Stimulated activated naive B cell treated with anti-CD40 and anti-IgM and Interleukin-4, amounts not matched to agents 10 μg/mL and 1 μg/mL and 100 μg/mL, for 72 hours (primary cell): ENCODE data around the gene PANK2.

Source experiments
- ATAC-seq, 2 donors: fragments of 150-1000 bp; cut with Tn5 transposase; replicated peaks; 2 replicates each; pipeline ENCODE4 v1.10.0; 2021; ENCODE audit warnings: moderate library complexity in 1 of 2
- DNase-seq: peaks from one replicate; pipeline ENCODE4 v3.0.0; 2021
- H3K27ac Mint-ChIP-seq: one replicate; pipeline ENCODE4 v1.8.0; 2022; ENCODE audit warnings: mild to moderate bottlenecking, mixed read lengths
- H3K27me3 Mint-ChIP-seq, 2 donors: one replicate each; pipeline ENCODE4 v1.8.0; 2022; ENCODE audit warnings: mixed read lengths in 2 of 2
- H3K36me3 Mint-ChIP-seq, 2 donors: one replicate each; pipeline ENCODE4 v1.8.0; 2022; ENCODE audit warnings: mixed read lengths in 2 of 2, mild to moderate bottlenecking in 1 of 2
- H3K4me1 Mint-ChIP-seq, 2 donors: one replicate each; pipeline ENCODE4 v1.8.0; 2022; ENCODE audit warnings: mixed read lengths in 2 of 2, mild to moderate bottlenecking in 1 of 2
- H3K4me3 Mint-ChIP-seq, 2 donors: one replicate each; pipeline ENCODE4 v1.8.0; 2022; ENCODE audit warnings: mild to moderate bottlenecking in 2 of 2, mixed read lengths in 2 of 2, moderate library complexity in 1 of 2
- H3K9me3 Mint-ChIP-seq, 2 donors: one replicate each; pipeline ENCODE4 v1.8.0; 2022; ENCODE audit warnings: mixed read lengths in 2 of 2, mild to moderate bottlenecking in 1 of 2

Gene PANK2

DNA sequence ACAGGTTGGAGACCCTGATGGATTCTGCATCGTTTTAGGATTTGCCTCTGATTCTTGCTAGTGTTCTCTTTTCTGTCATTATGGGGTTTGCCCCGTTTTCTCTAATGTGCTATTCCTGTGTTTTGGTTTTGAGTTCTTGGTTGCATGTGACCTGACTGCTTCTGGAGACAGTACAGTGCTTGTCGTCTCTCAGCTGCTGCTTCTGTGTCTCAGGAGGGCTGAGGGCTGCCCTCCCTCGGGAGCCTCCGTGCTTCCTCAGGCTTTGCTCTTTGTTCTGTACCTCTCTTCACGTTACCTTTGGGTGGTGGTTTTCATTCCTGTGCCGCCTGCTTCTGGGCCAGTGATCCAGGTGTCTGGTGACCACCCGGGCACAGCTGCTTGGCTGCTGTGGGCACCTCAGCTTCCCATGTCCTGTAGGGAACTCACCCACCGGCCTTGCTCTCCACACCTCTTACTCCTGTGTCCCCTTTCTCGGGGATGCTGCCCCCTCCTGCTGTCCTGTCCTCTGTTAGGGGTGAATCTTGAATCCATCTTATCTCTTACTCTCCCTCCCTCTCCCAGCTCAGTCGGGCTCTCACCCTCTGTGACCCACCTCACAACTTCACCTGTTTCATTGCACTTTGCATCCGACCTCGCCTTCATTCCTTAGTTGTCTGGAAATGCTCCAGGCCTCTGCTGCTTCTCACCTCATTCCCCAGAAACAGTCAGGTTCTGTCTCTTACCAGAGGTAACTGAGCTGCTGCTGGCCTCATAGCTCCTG lies 33.2 kb downstream of the PANK2 start:
- peak overlapping the region in 1 of 2 donors; percentile 5 for H3K4me3 Mint-ChIP-seq
- H3K4me1 Mint-ChIP-seq: peaks cover 28 to 43% of the 10 kb centered on the region in 2 donors
- peaks cover 32 to 66% of the 10 kb centered on the region in 2 donors for H3K36me3 Mint-ChIP-seq

DNA sequence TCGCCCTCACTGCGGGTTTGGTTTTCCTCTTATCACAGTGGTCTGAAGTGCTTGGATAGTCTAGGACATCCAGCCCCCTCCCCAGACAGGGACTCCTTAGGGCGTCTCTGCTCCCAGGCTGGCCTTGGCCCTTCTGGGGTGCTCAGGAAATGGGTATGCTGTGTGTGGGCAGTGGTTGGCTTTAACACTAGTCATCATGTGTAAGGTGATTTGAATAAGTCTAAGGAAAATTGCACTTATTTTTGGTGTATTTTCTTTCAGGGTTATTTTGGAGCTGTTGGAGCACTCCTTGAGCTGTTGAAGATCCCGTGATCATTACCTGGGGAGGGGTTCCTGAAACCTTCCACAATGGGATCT lies 33.8 kb downstream of the PANK2 start:
- Mint-ChIP-seq H3K9me3 (no peaks in the 10 kb centered on the region), H3K27me3 (no peaks in the 10 kb centered on the region), H3K27ac (peak overlapping the region; percentile 91), H3K4me1 (peaks cover 29 to 45% of the 10 kb centered on the region in 2 donors), H3K4me3 (no peak overlapping the region), H3K36me3 (peaks cover 34 to 67% of the 10 kb centered on the region in 2 donors)
- ATAC-seq (no peak), DNase-seq (no peak)

More for the DNA sequence above, 33.2 kb downstream of the PANK2 start:
- Mint-ChIP-seq H3K27ac (peak overlapping the region; percentile 91), H3K9me3 (no peaks in the 10 kb centered on the region), H3K27me3 (no peaks in the 10 kb centered on the region)
- ATAC-seq (peak; percentile 42 to 45), DNase-seq (no peak)

DNA sequence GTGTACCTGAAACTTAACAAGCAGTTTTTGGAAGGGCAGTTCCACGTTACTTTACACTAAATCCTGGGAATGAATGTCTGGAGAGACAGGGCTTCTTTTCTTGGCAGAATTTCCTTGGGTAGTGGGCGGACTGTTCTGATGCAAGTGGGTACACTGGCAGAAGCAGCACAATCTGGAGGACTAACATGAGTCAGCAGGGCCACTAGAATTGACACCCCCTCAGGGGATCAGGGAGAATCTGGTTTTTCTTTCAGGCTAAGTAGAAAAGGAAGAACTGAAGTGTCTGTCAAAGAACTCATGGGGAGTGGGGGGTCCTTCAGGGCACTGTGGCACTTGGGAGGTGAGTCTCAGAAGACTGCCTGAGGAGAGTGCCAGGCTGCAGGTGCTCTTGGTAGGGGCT lies 34.6 kb downstream of the PANK2 start:
- Mint-ChIP-seq H3K36me3 (peaks cover 37 to 65% of the 10 kb centered on the region in 2 donors), H3K9me3 (no peaks in the 10 kb centered on the region), H3K4me1 (peaks cover 32 to 48% of the 10 kb centered on the region in 2 donors), H3K27me3 (no peaks in the 10 kb centered on the region), H3K27ac (peak overlapping the region; percentile 72), H3K4me3 (no peak overlapping the region)
- ATAC-seq (peak in 1 of 2 donors; percentile 1), DNase-seq (no peak)

DNA sequence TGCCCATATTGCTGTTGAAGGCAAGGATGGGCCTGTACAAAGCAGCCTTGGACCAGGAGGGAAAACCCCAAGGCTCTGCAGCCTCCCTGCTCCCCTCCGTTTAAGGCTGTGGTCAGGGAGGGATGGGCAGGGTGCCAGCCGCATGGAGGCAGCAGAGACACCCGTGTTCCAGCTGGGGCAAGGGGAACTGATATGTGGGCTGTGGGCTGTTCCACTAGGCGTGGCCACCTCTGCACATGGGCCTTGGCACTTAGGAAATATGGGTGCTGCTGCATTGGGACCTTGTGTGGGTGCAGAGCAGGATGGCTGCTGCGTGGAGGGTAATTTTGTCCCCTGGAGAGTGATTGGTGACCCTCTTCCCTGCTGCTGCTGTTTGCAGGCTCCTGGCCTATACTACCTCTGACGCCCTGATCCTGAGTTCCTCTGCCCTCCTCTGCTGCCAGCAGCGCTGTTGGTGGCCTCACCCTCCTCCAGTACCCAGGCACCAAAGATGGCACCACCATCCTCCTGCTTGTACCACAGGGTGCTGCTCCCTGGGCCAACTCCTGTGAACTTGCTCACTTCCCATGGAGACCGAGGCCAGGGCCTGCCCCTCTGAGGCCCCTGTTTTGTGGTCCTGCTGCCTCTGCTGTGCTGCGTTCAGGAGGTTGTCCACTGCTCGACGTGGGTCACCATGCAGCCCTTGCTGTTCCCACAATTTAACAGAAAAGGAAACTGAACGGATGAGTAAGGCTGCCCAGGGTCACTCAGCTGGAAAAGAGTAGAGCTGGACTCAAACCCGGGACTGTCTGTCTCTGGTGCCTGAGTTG lies 35.3 kb downstream of the PANK2 start:
- DNase-seq: no peak
- Mint-ChIP-seq H3K4me1 (peaks cover 32 to 48% of the 10 kb centered on the region in 2 donors), H3K9me3 (no peaks in the 10 kb centered on the region), H3K4me3 (peak overlapping the region; percentile 17 to 28), H3K27me3 (no peaks in the 10 kb centered on the region), H3K36me3 (peaks cover 37 to 58% of the 10 kb centered on the region in 2 donors), H3K27ac (peak overlapping the region; percentile 72)
- ATAC-seq: peak; percentile 30 to 35

DNA sequence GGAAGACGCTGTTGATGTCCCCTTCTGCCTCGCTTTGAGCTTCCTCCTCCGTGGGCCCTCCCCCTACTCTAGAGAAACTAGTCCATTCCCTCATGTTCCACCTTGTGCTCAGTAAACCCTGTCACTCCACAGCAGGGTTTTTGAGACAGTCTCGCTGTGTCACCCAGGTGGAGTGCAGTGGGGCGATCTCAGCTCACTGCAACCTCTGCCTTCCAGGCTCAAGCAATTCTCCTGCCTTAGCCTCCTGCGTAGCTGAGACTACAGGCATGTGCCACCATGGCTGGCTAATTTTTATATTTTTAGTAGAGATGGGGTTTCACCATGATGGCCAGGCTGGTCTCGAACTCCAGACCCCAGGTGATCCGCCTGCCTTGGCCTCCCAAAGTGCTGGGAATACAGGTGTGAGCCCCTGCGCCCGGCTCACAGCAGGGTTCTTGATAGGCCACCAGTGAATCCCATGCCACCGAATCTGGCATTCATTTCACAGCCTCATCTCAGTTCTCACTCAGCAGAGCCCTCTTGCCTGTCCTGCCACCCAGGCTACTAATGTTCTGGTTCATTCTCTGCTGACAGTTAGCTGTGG lies 36.0 kb downstream of the PANK2 start:
- Mint-ChIP-seq H3K27me3 (no peaks in the 10 kb centered on the region), H3K36me3 (peaks cover 37 to 58% of the 10 kb centered on the region in 2 donors), H3K27ac (peak overlapping the region; percentile 72)

DNA sequence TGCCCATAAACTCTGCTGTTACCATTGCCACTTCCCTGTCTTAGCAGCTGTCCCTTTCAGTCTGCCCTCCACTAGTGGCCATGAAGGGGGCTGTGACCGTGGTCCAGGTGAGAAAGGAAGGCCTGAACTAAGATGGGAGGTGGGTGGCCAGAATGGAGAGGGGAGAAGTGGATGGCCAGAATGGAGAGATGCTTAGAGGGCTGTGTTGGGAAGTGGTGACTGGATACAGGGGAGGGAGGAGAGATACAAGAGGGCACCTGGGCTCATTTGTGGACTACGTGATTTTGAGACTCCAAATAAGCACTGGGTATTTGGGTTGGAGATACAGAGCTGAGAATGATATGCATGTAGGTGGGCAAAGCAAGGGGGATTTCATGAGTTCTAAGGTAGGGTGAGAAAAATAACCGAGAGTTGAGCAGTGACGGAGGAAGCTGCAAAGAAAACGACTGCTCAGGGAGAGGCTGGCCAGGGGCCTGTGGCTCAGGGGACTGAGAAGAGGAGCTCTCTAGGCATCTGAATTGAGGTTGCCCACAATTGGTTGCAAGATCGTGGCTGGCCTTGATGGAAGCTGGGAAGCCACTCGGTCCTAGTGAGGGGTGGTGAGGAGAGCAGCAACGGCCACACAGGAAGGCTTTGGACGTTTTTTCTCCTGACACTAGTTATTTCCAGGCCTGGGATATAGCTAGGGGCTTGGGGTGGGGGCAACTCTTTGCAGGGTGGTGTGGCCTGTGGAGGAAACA lies 36.9 kb downstream of the PANK2 start:
- Mint-ChIP-seq H3K4me3 (peak overlapping the region in 1 of 2 donors; percentile 22), H3K27me3 (no peaks in the 10 kb centered on the region), H3K4me1 (peaks cover 32 to 55% of the 10 kb centered on the region in 2 donors), H3K36me3 (peaks cover 37 to 54% of the 10 kb centered on the region in 2 donors), H3K9me3 (no peaks in the 10 kb centered on the region), H3K27ac (peak overlapping the region; percentile 72)
- no peak for DNase-seq
- ATAC-seq: no peak

More for the DNA sequence above, 36.0 kb downstream of the PANK2 start:
- no peak for DNase-seq
- peaks cover 32 to 48% of the 10 kb centered on the region in 2 donors for H3K4me1 Mint-ChIP-seq
- no peak overlapping the region for H3K4me3 Mint-ChIP-seq
- H3K9me3 Mint-ChIP-seq: no peaks in the 10 kb centered on the region
- no peak for ATAC-seq

DNA sequence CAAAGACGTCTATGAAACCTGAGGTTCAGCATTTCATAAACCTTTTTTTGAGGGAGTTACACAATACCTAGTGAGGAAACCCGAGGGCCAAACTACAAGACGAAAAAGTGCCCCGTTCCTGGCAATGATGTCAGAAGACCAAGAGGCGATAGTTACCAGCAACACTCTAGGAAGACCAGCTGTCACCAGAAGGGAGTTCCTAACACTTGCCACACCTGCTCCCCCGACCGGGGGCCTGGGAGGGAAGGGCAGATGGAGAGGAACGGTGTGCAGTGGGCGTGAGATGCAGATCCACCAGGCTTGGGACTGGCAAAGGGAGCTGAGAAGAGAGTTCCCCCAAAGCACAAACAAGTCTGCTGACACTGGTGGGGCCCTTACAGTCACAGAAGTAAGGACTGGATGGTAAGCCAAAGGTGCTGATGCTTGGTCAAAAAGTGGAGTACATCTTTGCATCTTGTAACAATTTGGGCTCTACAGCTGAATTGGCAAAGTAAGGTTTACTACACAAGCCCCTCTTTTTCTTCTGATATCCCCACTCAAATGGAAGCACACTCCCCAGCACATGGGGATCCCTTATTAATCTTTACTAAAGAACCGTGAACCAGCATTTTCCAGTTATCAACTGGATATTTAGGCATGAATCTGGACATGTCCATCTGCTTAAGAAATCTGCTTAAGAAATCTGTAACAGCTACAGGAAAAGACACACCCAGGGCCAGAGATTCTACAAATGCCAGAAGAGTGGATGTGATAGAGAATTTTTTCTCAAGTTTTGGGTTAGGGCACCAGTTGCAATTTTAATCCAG lies 38.5 kb downstream of the PANK2 start:
- Mint-ChIP-seq H3K9me3 (no peaks in the 10 kb centered on the region), H3K27ac (peak overlapping the region; percentile 85), H3K36me3 (peaks cover 33 to 44% of the 10 kb centered on the region in 2 donors), H3K27me3 (no peaks in the 10 kb centered on the region), H3K4me3 (peak overlapping the region in 1 of 2 donors; percentile 15), H3K4me1 (peaks cover 27 to 51% of the 10 kb centered on the region in 2 donors)
- DNase-seq: no peak
- no peak for ATAC-seq

DNA sequence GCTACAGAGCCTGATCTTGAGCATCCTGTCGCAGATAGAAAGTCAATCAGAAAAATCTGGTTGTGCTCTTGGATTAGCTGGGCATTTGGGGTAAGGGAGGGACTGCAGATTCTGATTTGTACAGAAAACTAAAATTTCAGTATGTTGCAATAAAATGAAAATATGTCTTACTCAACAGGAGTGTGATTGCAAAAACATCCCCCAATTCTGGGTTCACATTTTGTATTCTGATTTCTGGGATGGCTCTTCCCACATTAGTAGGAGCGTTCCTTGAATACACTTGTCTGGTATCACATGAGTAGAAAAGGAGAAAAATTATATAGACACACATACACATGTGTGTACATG lies 40.5 kb downstream of the PANK2 start:
- Mint-ChIP-seq H3K27ac (peak overlapping the region; percentile 67), H3K36me3 (peaks cover 24 to 37% of the 10 kb centered on the region in 2 donors), H3K27me3 (no peaks in the 10 kb centered on the region), H3K9me3 (no peaks in the 10 kb centered on the region), H3K4me3 (no peak overlapping the region), H3K4me1 (peaks cover 17 to 38% of the 10 kb centered on the region in 2 donors)
- ATAC-seq: no peak
- no peak for DNase-seq

DNA sequence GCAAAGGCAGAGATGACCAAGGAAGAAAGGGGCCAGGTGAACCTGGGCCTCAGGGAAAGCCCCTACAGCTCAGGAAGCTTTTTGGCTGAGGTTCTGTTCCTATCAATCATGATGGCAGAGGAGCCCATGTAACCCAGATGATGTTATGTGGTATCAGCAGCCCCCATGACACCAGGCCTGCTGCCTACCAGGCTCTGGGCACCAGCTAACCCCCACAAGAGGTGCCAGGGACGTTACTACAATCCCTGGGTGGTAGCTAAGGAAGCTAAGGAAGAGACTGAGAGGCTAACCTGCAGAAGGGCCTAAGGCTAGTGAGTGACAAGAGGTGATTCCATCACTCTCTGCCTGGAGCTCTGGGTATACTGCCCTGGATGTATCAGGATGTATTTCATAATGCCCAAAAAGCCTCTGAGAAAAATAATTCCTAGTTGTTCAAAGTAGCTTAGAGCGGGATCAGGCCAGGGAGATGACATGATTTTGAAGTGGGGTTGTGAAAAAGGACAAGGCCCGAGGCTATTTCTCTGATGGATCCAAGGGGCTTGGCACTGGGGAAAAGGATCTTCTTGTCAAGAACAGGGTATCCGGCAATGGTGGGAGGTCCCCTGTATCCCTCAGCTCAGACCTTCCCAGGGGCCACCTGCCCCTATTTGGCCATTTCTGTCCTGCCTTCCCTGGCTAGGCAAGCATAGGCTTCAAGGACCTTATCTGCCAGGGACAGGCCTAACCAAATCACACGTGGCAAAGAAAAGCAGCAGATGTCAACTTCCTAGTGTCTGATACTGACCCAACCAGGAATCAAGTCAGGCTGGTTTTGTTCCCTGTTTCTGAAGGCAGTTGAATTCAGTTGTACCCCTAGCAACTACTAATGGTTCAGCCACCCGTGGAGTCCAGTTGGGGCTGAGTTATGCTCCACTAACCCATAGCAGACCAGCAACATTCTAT lies 41.3 kb downstream of the PANK2 start:
- Mint-ChIP-seq H3K4me3 (peak overlapping the region in 1 of 2 donors; percentile 3), H3K27me3 (no peaks in the 10 kb centered on the region), H3K27ac (peak overlapping the region; percentile 22)

DNA sequence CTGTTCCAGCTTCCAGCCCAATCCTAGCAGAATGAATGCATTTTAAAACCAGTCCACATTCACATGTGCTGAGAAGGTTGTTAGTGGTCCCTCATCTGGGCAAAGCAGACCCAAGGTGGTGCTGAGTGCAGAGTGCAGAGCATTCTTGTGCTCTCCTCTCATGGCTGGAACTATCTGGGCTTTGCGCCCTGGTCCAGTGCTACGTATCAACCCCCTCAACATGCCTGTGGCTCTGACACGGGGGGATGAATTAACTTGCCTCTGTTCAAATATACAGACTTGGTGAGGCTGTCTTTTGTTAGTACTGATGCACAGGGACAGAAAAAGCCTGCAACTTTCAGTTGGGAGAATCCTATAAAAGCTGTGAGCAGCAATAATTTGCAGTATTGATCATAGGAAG lies 42.5 kb downstream of the PANK2 start:
- DNase-seq (no peak), ATAC-seq (no peak)
- Mint-ChIP-seq H3K27me3 (no peaks in the 10 kb centered on the region), H3K4me1 (peaks cover 8 to 23% of the 10 kb centered on the region in 2 donors), H3K36me3 (peaks cover 19 to 21% of the 10 kb centered on the region in 2 donors), H3K9me3 (no peaks in the 10 kb centered on the region), H3K4me3 (no peak overlapping the region), H3K27ac (no peak overlapping the region)

More for the DNA sequence above, 41.3 kb downstream of the PANK2 start:
- no peak for DNase-seq
- H3K4me1 Mint-ChIP-seq: peaks cover 13 to 31% of the 10 kb centered on the region in 2 donors
- no peaks in the 10 kb centered on the region for H3K9me3 Mint-ChIP-seq
- peak in 1 of 2 donors; percentile 7 for ATAC-seq
- peaks cover 20 to 31% of the 10 kb centered on the region in 2 donors for H3K36me3 Mint-ChIP-seq

DNA sequence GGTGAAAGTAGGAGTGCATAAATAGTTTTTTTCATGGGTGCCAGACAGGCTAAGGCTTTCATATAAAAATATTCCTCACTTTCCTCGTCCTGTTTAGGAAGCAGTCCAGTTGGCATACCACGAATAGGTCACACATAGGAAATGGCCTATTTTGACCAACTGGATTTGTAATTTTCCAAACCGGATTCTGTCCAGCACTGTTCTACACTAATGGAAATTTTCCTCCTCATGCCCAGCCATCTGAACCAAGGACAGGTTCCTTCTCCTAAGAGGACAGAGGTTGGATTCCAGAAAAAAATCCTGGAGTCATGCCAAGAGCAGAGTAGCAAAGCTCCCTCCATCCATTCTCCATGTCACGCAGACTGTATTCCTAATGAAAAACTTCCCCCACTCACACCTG lies 43.1 kb downstream of the PANK2 start:
- Mint-ChIP-seq H3K27ac (no peak overlapping the region), H3K4me1 (peaks cover 5 to 23% of the 10 kb centered on the region in 2 donors)

DNA sequence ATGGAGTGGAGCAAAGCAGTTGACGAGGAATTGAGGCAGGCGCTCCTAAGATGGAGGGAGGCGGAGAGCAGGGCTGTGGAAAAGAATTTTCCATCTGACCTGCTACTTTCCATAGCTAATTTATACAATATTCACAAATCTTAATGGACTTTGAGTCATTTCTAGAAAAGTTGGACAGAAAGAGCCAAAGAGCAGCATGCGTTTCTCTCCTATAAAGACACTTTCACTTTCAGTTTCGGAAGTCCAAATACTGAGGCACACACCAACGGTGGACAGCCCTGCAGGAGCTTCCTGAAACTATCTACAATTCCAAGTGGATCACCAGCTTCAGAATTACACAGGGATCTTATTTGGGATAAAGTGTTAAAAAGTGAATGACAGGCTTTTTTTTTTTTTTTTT lies 43.5 kb downstream of the PANK2 start:
- Mint-ChIP-seq H3K36me3 (peaks cover 14 to 20% of the 10 kb centered on the region in 2 donors), H3K27me3 (no peaks in the 10 kb centered on the region), H3K4me3 (no peak overlapping the region), H3K4me1 (peaks cover 5 to 23% of the 10 kb centered on the region in 2 donors), H3K9me3 (no peaks in the 10 kb centered on the region), H3K27ac (no peak overlapping the region)
- DNase-seq: no peak
- no peak for ATAC-seq

More for the DNA sequence above, 43.1 kb downstream of the PANK2 start:
- ATAC-seq: no peak
- Mint-ChIP-seq H3K9me3 (no peaks in the 10 kb centered on the region), H3K27me3 (no peaks in the 10 kb centered on the region), H3K36me3 (peaks cover 14 to 16% of the 10 kb centered on the region in 2 donors), H3K4me3 (no peak overlapping the region)
- no peak for DNase-seq
